ENCODE results near the gene ZNF780A. TPM values are rescaled to one million over a fixed set of nuclear protein-coding genes. Genes with fewer than 3 reads are reported as not detected.
"Not testable (repeated sequence)": the region's sequence is repeated elsewhere in the genome, so short reads cannot be mapped to it uniquely, and the experiment has no call there.

Gene ZNF780A
- total RNA-seq, 1 donor from 2014 or later = 27.4 TPM

DNA sequence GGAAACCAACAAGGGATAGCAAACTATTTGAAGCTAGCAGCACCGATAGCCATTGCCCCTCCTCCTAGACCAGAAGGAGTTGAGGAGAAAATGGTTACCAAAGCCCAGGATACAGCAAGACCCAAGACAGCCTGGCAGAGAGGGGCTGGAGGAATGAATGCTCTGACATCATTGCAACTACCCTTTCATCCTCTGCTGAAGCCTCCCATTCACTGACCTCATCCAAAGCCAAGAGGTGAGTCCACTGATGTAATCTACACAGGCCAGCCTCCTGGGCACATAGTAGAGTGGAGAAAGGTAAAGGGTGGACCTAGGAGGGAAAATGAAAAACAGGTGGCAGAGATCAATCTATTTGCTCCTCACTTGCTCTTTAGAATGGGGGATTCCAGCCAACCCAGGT lies 42.7 kb upstream of the ZNF780A start:
- H3K27ac Mint-ChIP-seq = no peak overlapping the region
- no peak overlapping the region for H3K4me3 Mint-ChIP-seq (ENCODE audit: low read depth)
- no peaks in the 10 kb centered on the region for H3K4me1 Mint-ChIP-seq (ENCODE audit: low read depth)
- no peak for DNase-seq (ENCODE audit: low spot score, unreplicated experiment)
- H3K9me3 Mint-ChIP-seq (ENCODE audit: low read depth) = peaks cover 4% of the 10 kb centered on the region
- TF ChIP-seq, protein P1, sequence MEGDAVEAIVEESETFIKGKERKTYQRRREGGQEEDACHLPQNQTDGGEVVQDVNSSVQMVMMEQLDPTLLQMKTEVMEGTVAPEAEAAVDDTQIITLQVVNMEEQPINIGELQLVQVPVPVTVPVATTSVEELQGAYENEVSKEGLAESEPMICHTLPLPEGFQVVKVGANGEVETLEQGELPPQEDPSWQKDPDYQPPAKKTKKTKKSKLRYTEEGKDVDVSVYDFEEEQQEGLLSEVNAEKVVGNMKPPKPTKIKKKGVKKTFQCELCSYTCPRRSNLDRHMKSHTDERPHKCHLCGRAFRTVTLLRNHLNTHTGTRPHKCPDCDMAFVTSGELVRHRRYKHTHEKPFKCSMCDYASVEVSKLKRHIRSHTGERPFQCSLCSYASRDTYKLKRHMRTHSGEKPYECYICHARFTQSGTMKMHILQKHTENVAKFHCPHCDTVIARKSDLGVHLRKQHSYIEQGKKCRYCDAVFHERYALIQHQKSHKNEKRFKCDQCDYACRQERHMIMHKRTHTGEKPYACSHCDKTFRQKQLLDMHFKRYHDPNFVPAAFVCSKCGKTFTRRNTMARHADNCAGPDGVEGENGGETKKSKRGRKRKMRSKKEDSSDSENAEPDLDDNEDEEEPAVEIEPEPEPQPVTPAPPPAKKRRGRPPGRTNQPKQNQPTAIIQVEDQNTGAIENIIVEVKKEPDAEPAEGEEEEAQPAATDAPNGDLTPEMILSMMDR (IDR thresholded peaks at IDR 0.05; ENCODE audit: unreplicated experiment) = no peak
- H3K36me3 Mint-ChIP-seq (ENCODE audit: insufficient read depth) = no peaks in the 10 kb centered on the region
- peaks cover 55% of the 10 kb centered on the region for H3K27me3 Mint-ChIP-seq

DNA sequence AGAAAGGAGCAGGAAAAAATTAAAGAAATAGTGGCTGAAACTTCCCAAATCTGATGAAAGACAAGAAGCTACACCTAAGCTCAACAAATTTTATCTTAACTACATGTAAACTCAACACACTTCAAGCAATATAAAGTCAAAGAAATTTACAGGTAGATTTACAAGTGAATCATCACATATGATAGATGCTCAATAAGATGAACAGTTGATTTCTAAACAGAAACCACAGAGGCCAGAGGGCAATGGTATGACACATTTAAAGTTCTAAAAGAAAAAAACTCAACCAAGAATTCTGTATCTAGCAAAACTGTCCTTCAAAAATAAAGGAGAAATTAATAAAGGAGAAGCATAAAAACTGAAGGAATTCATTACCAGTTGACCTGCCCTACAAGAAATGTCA lies 39.3 kb upstream of the ZNF780A start:
- TF ChIP-seq, protein P1 (IDR thresholded peaks at IDR 0.05; ENCODE audit: unreplicated experiment) = no peak
- H3K36me3 Mint-ChIP-seq (ENCODE audit: insufficient read depth) = no peaks in the 10 kb centered on the region
- peaks cover 50% of the 10 kb centered on the region for H3K27me3 Mint-ChIP-seq
- peaks cover 4% of the 10 kb centered on the region for H3K9me3 Mint-ChIP-seq (ENCODE audit: low read depth)
- no peak overlapping the region for H3K27ac Mint-ChIP-seq
- no peak for DNase-seq (ENCODE audit: low spot score, unreplicated experiment)
- H3K4me3 Mint-ChIP-seq (ENCODE audit: low read depth) = no peak overlapping the region
- no peaks in the 10 kb centered on the region for H3K4me1 Mint-ChIP-seq (ENCODE audit: low read depth)

DNA sequence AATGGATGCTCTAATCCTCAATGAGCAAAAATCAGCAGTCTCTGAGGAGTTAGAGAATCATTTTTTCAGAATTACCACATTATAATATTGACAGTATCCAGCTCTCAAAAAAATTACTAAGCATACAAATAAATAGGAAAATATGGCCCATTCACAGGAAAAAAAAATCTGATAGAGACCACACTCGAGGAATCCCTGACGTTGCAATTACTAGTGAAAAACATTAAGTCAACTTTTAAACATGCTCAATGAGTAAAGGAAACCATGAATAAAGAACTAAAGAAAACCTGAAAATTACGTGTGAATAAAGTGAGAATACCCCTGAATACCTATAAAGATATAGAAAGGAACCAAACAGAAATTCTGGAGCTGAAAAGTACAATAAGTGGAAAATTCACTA lies 38.7 kb upstream of the ZNF780A start:
- Mint-ChIP-seq H3K4me1 (ENCODE audit: low read depth) (no peaks in the 10 kb centered on the region), H3K36me3 (ENCODE audit: insufficient read depth) (no peaks in the 10 kb centered on the region), H3K4me3 (ENCODE audit: low read depth) (no peak overlapping the region), H3K9me3 (ENCODE audit: low read depth) (peaks cover 4% of the 10 kb centered on the region), H3K27me3 (peaks cover 49% of the 10 kb centered on the region), H3K27ac (no peak overlapping the region)
- TF ChIP-seq, protein P1 (IDR thresholded peaks at IDR 0.05; ENCODE audit: unreplicated experiment) = no peak
- no peak for DNase-seq (ENCODE audit: low spot score, unreplicated experiment)

DNA sequence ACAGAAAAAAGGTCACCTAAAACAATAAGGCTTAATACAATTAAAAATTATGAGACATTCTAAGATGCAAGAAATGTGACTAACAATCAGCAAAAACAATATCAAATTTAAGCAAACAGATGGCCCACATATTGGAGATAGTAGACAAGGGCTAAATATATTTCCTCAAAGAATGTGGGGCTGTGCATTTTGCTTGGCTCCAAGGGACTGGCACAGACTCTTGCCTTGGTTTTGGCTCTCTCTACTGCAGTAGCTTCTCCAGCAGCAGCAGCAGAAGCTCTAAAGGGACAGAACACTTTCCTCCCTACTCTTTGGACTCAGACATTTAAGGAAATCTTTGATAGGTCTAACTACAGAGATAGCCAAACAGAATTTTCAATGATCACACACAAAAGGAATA lies 38.2 kb upstream of the ZNF780A start:
- TF ChIP-seq, protein P1 (IDR thresholded peaks at IDR 0.05; ENCODE audit: unreplicated experiment) = no peak
- H3K27me3 Mint-ChIP-seq = peaks cover 50% of the 10 kb centered on the region

DNA sequence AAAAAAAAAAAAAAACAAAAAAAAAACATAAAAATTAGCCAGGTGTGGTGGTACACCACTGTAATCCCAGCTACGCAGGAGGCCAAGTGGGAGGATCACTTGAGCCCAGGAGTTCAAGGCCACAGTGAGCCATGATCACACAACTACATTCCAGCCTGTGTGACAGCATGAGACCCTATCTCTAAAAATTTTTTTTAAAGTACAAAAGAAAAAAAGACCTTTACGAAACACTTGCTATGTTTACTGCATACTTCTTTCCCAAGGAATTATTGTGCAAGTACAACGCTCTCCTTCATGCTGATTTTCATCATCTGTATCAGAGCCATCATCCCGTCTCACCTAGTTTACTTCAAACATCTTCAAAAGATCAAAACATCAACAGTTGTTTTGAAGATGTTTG lies 28.6 kb upstream of the ZNF780A start:
- TF ChIP-seq, protein P1 (IDR thresholded peaks at IDR 0.05; ENCODE audit: unreplicated experiment) = no peak
- no peaks in the 10 kb centered on the region for H3K4me1 Mint-ChIP-seq (ENCODE audit: low read depth)
- DNase-seq (ENCODE audit: low spot score, unreplicated experiment) = no peak
- peaks cover 4% of the 10 kb centered on the region for H3K27me3 Mint-ChIP-seq
- H3K27ac Mint-ChIP-seq = no peak overlapping the region
- H3K9me3 Mint-ChIP-seq (ENCODE audit: low read depth) = peaks cover 18% of the 10 kb centered on the region
- H3K36me3 Mint-ChIP-seq (ENCODE audit: insufficient read depth) = peaks cover 1% of the 10 kb centered on the region
- no peak overlapping the region for H3K4me3 Mint-ChIP-seq (ENCODE audit: low read depth)

More for the DNA sequence above, 38.2 kb upstream of the ZNF780A start:
- H3K4me3 Mint-ChIP-seq (ENCODE audit: low read depth) = no peak overlapping the region
- DNase-seq (ENCODE audit: low spot score, unreplicated experiment) = no peak
- no peaks in the 10 kb centered on the region for H3K4me1 Mint-ChIP-seq (ENCODE audit: low read depth)
- H3K27ac Mint-ChIP-seq = no peak overlapping the region
- H3K36me3 Mint-ChIP-seq (ENCODE audit: insufficient read depth) = no peaks in the 10 kb centered on the region
- peaks cover 4% of the 10 kb centered on the region for H3K9me3 Mint-ChIP-seq (ENCODE audit: low read depth)

DNA sequence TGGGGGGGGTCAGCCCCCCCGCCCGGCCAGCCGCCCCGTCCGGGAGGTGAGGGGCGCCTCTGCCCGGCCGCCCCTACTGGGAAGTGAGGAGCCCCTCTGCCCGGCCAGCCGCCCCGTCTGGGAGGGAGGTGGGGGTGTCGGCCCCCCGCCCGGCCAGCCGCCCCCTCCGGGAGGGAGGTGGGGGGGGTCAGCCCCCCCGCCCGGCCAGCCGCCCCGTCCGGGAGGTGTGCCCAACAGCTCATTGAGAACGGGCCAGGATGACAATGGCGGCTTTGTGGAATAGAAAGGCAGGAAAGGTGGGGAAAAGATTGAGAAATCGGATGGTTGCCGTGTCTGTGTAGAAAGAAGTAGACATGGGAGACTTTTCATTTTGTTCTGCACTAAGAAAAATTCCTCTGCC lies 27.9 kb upstream of the ZNF780A start:
- not testable (repeated sequence) for H3K4me1 Mint-ChIP-seq (ENCODE audit: low read depth); H3K36me3 Mint-ChIP-seq (ENCODE audit: insufficient read depth); H3K4me3 Mint-ChIP-seq (ENCODE audit: low read depth); H3K27ac Mint-ChIP-seq; DNase-seq (ENCODE audit: low spot score, unreplicated experiment); H3K27me3 Mint-ChIP-seq
- peaks cover 19% of the 10 kb centered on the region for H3K9me3 Mint-ChIP-seq (ENCODE audit: low read depth)
